SK-N-SH (cell line): ENCODE results near the gene KRTAP12-2.

Source experiments
- CTCF ChIP-seq: fragments of 200-600 bp; sonication (generic); IDR thresholded peaks from 2 replicates; pipeline ENCODE4 v1.6.1; 2017; ENCODE audit warnings: antibody characterized with exemption, mild to moderate bottlenecking, moderate library complexity
- GABPA ChIP-seq: IDR thresholded peaks from 2 replicates; pipeline ENCODE4 v1.4.0; 2012; ENCODE audit warnings: low read depth, mild to moderate bottlenecking
- IRF3 ChIP-seq: fragments of 150-350 bp; IDR thresholded peaks from 2 replicates; pipeline ENCODE4 v1.6.1; 2016; ENCODE audit warnings: mild to moderate bottlenecking, low read depth, low read length
- MEF2A ChIP-seq: IDR thresholded peaks from 2 replicates; pipeline ENCODE4 v1.4.0; 2012; ENCODE audit warnings: low read depth, borderline replicate concordance
- POLR2AphosphoS5 ChIP-seq: IDR thresholded peaks from 2 replicates; pipeline ENCODE4 v1.6.1; 2012; ENCODE audit warnings: low read depth, low read length
- REST ChIP-seq: IDR thresholded peaks from 2 replicates; pipeline ENCODE4 v1.6.1; 2012; ENCODE audit warnings: mild to moderate bottlenecking, low read depth, low read length, moderate library complexity
- USF2 ChIP-seq: fragments of 150-350 bp; IDR thresholded peaks from 2 replicates; pipeline ENCODE4 v1.6.1; 2017; ENCODE audit warnings: antibody characterized with exemption, low read length, low read depth, borderline replicate concordance
- ZBTB33 ChIP-seq: IDR thresholded peaks from 2 replicates; pipeline ENCODE4 v1.4.0; 2012; ENCODE audit warnings: low read depth, borderline replicate concordance

- TF ChIP-seq IRF3 (no peak), CTCF (no peak), ZBTB33 (no peak), GABPA (no peak), POLR2AphosphoS5 (no peak), REST (no peak), USF2 (no peak), MEF2A (no peak)
These were observed 17.1 kb downstream of the KRTAP12-2 start for GRCh38 chr21:44649521-44650100.
